Measurements from ENCODE around the gene TNS2. TPM values are rescaled to one million over a fixed set of nuclear protein-coding genes. Genes with fewer than 3 reads are reported as not detected.
A peak's percentile ranks its signal among the peaks of the same experiment; 100 is the strongest.

Gene TNS2
- total RNA-seq, 6 experiments from 2014 or later: 50.5 to 139 (median 86.9) TPM

DNA sequence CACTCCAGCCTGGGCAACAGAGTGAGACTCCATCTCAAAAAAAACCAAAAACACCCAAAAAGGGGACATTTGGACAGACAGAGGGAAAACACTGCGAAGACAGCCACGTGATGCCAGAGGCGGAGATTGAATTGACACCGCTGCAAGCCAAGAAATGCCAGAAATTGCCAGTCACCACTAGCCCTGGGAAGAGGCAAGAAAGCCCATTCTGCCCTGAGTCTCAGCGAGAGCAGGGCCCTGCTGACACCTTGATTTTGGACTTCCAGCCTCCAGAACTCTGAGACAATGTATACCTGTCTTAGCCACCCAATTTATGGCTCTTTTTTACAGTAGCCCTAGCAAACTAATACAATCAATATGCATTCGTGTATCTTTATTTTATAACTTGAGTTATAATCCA, 40.2 kb downstream of the TNS2 start:
- H3K4me1 ChIP-seq: no peaks in the 10 kb centered on the region
- no peaks in the 10 kb centered on the region for H3K36me3 ChIP-seq
- WGBS (ENCODE audit: insufficient coverage, low coverage, low lambda C conversion rate, missing lambda C conversion rate): 95% methylated on average over 6 of the region's 6 CpGs
- no peak overlapping the region for H3K4me3 ChIP-seq
- intact Hi-C loops (cut with DNase I): no loop called here
- TF ChIP-seq POLR2A (IDR thresholded peaks at IDR 0.05): no peak
- TF ChIP-seq, protein P1, sequence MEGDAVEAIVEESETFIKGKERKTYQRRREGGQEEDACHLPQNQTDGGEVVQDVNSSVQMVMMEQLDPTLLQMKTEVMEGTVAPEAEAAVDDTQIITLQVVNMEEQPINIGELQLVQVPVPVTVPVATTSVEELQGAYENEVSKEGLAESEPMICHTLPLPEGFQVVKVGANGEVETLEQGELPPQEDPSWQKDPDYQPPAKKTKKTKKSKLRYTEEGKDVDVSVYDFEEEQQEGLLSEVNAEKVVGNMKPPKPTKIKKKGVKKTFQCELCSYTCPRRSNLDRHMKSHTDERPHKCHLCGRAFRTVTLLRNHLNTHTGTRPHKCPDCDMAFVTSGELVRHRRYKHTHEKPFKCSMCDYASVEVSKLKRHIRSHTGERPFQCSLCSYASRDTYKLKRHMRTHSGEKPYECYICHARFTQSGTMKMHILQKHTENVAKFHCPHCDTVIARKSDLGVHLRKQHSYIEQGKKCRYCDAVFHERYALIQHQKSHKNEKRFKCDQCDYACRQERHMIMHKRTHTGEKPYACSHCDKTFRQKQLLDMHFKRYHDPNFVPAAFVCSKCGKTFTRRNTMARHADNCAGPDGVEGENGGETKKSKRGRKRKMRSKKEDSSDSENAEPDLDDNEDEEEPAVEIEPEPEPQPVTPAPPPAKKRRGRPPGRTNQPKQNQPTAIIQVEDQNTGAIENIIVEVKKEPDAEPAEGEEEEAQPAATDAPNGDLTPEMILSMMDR (IDR thresholded peaks at IDR 0.05): no peak
- no peaks in the 10 kb centered on the region for H3K9me3 ChIP-seq
- H3K27ac ChIP-seq: no peak overlapping the region
- no peaks in the 10 kb centered on the region for H3K27me3 ChIP-seq
- DNase-seq (no peak), ATAC-seq (no peak)

DNA sequence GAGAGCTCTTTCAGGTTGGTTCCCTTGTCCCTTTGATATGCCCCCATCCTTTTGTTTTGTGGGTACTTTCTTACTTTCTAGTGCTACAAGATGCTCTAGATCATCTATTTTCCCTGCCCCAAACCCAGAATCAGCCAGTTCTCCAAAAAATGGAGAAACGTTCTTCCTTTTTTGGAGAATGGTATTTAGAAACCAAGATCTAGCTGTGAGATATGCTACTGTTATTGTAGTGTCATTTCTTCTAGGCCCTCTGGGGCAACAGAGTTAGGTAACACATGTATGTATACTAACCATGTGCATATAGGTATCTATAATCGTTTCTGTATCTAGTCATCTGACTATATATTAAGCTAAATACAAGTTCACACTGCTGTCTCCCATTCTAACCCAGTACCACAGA, 40.7 kb downstream of the TNS2 start:
- Histone ChIP-seq H3K4me1 (no peaks in the 10 kb centered on the region), H3K36me3 (no peaks in the 10 kb centered on the region), H3K9me3 (no peaks in the 10 kb centered on the region), H3K27me3 (no peaks in the 10 kb centered on the region), H3K4me3 (no peak overlapping the region), H3K27ac (no peak overlapping the region)
- WGBS (ENCODE audit: insufficient coverage, low coverage, low lambda C conversion rate, missing lambda C conversion rate): 33% methylated on average over 1 of the region's 2 CpGs
- no peak for DNase-seq
- intact Hi-C loops (cut with DNase I): no loop called here
- TF ChIP-seq POLR2A (IDR thresholded peaks at IDR 0.05): no peak
- TF ChIP-seq, protein P1 (IDR thresholded peaks at IDR 0.05): no peak
- ATAC-seq: no peak

DNA sequence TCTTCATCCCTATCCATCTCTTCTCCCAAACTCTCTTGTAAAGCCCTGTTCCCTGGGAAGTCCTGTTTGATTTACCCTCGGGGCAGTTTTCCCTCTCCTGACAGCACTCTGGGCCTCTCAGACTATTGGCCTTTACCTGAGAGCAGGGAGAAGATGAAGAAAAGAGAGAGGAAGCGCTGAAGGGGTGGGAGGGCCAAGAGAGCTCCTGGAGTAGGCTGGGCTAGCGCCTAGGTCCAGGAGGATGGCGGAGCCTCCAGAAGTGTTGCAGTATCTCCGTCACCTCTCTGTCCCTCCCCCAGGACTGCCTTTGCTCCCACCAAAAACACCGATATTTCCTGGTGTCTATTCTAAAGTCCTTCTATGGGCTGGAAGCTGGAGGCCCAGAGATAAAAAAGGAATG, 41.9 kb downstream of the TNS2 start:
- Histone ChIP-seq H3K27me3 (no peaks in the 10 kb centered on the region), H3K27ac (no peak overlapping the region), H3K4me1 (no peaks in the 10 kb centered on the region), H3K9me3 (no peaks in the 10 kb centered on the region), H3K4me3 (no peak overlapping the region), H3K36me3 (no peaks in the 10 kb centered on the region)
- intact Hi-C loops (cut with DNase I): no loop called here
- 84% methylated on average over 5 of the region's 6 CpGs for WGBS (ENCODE audit: insufficient coverage, low coverage, low lambda C conversion rate, missing lambda C conversion rate)
- TF ChIP-seq, protein P1 (IDR thresholded peaks at IDR 0.05): no peak
- no peak for DNase-seq
- ATAC-seq: no peak

DNA sequence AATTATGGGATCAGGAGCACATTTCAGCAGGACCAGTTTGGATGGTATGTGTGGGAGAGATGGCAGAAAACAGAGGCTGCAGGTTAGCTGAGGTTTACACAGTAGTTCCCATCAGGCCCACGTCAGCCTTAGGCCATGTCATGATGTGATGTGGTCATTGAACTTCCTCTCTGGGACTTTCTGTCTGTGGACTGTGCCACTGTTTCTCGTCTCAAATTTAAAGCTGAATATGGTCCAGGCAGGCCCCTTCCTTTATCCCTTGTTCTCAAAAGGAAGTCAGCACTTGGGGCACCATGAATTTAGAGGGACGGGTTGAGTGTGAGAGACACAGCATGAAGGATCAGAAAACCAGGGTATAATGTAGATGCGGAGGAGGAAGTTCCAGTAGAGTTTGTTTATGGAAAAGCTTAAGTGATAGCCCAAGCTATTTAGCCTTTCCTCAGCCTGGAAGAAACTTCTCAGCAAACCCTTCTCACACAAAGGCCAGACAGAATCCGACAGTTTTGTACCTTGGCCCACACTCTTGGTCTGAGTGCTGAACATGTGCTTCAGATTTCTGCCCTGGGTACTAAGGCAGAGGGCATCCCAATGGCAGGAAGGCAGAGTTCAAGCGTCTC, 44.0 kb downstream of the TNS2 start:
- Histone ChIP-seq H3K27ac (peak overlapping the region in 1 of 3 donors; percentile 8), H3K27me3 (no peaks in the 10 kb centered on the region), H3K9me3 (no peaks in the 10 kb centered on the region), H3K4me3 (no peak overlapping the region), H3K36me3 (no peaks in the 10 kb centered on the region), H3K4me1 (peaks cover 0 to 10% (median 0%) of the 10 kb centered on the region in 4 donors)
- TF ChIP-seq, protein P1 (IDR thresholded peaks at IDR 0.05): no peak
- TF ChIP-seq POLR2A (IDR thresholded peaks at IDR 0.05): no peak
- 55% methylated on average over 4 of the region's 6 CpGs for WGBS (ENCODE audit: insufficient coverage, low coverage, low lambda C conversion rate, missing lambda C conversion rate)
- peak; percentile 18 to 57 (median 45) for ATAC-seq
- DNase-seq: no peak
- intact Hi-C loops (cut with DNase I): no loop called here

Measured in right lobe of liver (tissue), 6 donors.